Measurements from ENCODE around the gene CHTOP. TPM values are rescaled to one million over a fixed set of nuclear protein-coding genes. Genes with fewer than 3 reads are reported as not detected.
A peak's percentile ranks its signal among the peaks of the same experiment; 100 is the strongest.
"Not testable (repeated sequence)": the region's sequence is repeated elsewhere in the genome, so short reads cannot be mapped to it uniquely, and the experiment has no call there.

Gene CHTOP
- total RNA-seq, 1 donor from 2014 or later: 47.9 TPM

- Mint-ChIP-seq H3K4me3 (ENCODE audit: unreplicated experiment) (peak overlapping the region; percentile 99), H3K27ac (ENCODE audit: unreplicated experiment) (peak overlapping the region; percentile 100), H3K27me3 (ENCODE audit: low read depth) (no peaks in the 10 kb centered on the region), H3K9me3 (ENCODE audit: low read depth) (no peaks in the 10 kb centered on the region), H3K36me3 (ENCODE audit: low read depth) (peaks cover 18% of the 10 kb centered on the region), H3K4me1 (ENCODE audit: low read depth) (peaks cover 64% of the 10 kb centered on the region)
- DNase-seq (ENCODE audit: low spot score): peak; percentile 42
- TF ChIP-seq, protein P1, sequence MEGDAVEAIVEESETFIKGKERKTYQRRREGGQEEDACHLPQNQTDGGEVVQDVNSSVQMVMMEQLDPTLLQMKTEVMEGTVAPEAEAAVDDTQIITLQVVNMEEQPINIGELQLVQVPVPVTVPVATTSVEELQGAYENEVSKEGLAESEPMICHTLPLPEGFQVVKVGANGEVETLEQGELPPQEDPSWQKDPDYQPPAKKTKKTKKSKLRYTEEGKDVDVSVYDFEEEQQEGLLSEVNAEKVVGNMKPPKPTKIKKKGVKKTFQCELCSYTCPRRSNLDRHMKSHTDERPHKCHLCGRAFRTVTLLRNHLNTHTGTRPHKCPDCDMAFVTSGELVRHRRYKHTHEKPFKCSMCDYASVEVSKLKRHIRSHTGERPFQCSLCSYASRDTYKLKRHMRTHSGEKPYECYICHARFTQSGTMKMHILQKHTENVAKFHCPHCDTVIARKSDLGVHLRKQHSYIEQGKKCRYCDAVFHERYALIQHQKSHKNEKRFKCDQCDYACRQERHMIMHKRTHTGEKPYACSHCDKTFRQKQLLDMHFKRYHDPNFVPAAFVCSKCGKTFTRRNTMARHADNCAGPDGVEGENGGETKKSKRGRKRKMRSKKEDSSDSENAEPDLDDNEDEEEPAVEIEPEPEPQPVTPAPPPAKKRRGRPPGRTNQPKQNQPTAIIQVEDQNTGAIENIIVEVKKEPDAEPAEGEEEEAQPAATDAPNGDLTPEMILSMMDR (IDR thresholded peaks at IDR 0.05): no peak
These were observed 609 bp upstream of the CHTOP start for GRCh38 chr1:153633161-153633753.

GRCh38 chr1:153635872-153636271, 2.0 kb downstream of the CHTOP start:
- Mint-ChIP-seq H3K4me1 (ENCODE audit: low read depth) (peaks cover 44% of the 10 kb centered on the region), H3K4me3 (ENCODE audit: unreplicated experiment) (peak overlapping the region; percentile 99), H3K27me3 (ENCODE audit: low read depth) (no peaks in the 10 kb centered on the region), H3K36me3 (ENCODE audit: low read depth) (peaks cover 24% of the 10 kb centered on the region), H3K9me3 (ENCODE audit: low read depth) (no peaks in the 10 kb centered on the region), H3K27ac (ENCODE audit: unreplicated experiment) (no peak overlapping the region)
- TF ChIP-seq, protein P1 (IDR thresholded peaks at IDR 0.05): no peak
- peak; percentile 26 for DNase-seq (ENCODE audit: low spot score)

GRCh38 chr1:153636312-153636711, 2.4 kb downstream of the CHTOP start:
- TF ChIP-seq, protein P1 (IDR thresholded peaks at IDR 0.05): no peak
- peaks cover 41% of the 10 kb centered on the region for H3K4me1 Mint-ChIP-seq (ENCODE audit: low read depth)
- no peak for DNase-seq (ENCODE audit: low spot score)
- H3K36me3 Mint-ChIP-seq (ENCODE audit: low read depth): peaks cover 26% of the 10 kb centered on the region
- H3K27me3 Mint-ChIP-seq (ENCODE audit: low read depth): no peaks in the 10 kb centered on the region
- no peak overlapping the region for H3K27ac Mint-ChIP-seq (ENCODE audit: unreplicated experiment)
- no peak overlapping the region for H3K4me3 Mint-ChIP-seq (ENCODE audit: unreplicated experiment)
- H3K9me3 Mint-ChIP-seq (ENCODE audit: low read depth): no peaks in the 10 kb centered on the region

DNA sequence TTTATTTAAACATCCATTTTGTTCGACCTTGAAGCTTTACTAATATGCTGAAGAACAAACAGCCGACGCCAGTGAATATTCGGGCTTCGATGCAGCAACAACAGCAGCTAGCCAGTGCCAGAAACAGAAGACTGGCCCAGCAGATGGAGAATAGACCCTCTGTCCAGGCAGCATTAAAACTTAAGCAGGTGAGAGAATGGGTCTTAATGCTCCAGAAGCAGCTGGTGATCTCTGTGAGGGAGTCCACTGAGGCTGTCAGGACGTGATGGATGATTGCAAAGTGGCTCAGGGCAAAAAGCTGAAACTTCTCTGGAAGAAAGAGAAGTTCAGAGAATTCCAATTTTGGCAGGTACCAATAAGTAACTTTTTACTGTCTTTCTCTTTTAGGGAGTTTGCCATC, 4.4 kb downstream of the CHTOP start:
- H3K9me3 Mint-ChIP-seq (ENCODE audit: low read depth): no peaks in the 10 kb centered on the region
- H3K4me3 Mint-ChIP-seq (ENCODE audit: unreplicated experiment): no peak overlapping the region
- H3K27ac Mint-ChIP-seq (ENCODE audit: unreplicated experiment): no peak overlapping the region
- H3K4me1 Mint-ChIP-seq (ENCODE audit: low read depth): peaks cover 30% of the 10 kb centered on the region
- TF ChIP-seq, protein P1 (IDR thresholded peaks at IDR 0.05): no peak
- H3K27me3 Mint-ChIP-seq (ENCODE audit: low read depth): no peaks in the 10 kb centered on the region
- H3K36me3 Mint-ChIP-seq (ENCODE audit: low read depth): peaks cover 41% of the 10 kb centered on the region
- DNase-seq (ENCODE audit: low spot score): no peak

DNA sequence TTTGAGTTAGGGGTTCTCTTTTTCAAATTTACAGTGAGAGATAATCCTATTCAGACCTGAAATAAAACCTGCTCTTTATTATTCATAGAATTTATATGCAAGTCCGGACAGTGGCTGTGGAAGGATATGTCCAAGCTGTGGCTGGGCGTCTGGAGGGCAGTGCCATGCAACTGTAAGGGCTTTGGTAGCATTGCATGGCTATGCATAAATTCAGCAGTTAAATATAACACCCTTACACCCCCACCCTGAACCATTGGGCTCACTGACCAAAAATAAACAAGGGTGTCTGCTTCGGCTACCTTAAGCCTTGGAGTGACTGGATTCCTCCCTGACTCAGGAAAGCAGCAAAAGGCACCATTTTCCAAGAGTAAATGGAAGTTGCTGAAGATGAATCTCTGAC, 5.4 kb downstream of the CHTOP start:
- Mint-ChIP-seq H3K9me3 (ENCODE audit: low read depth) (no peaks in the 10 kb centered on the region), H3K4me1 (ENCODE audit: low read depth) (peaks cover 21% of the 10 kb centered on the region), H3K27ac (ENCODE audit: unreplicated experiment) (no peak overlapping the region), H3K27me3 (ENCODE audit: low read depth) (no peaks in the 10 kb centered on the region), H3K4me3 (ENCODE audit: unreplicated experiment) (no peak overlapping the region), H3K36me3 (ENCODE audit: low read depth) (peaks cover 50% of the 10 kb centered on the region)
- TF ChIP-seq, protein P1 (IDR thresholded peaks at IDR 0.05): no peak
- DNase-seq (ENCODE audit: low spot score): peak; percentile 20

DNA sequence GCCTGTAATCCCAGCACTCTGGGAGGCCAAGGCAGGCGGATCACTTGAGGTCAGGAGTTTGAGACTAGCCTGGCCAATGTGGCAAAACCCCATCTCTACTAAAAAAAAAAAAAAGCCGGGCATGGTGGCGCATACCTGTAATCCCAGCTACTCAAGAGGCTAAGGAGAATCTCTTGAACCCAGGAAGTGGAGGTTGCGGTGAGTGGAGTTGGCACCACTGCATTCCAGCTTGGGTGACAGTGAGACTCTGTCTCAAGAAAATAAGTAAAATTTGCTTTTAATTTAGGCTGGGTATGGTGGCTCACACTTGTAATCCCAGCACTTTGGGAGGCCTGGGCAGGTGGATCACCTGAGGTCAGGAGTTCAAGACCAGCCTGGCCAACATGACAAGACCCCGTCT, 6.3 kb downstream of the CHTOP start:
- DNase-seq (ENCODE audit: low spot score); H3K27me3 Mint-ChIP-seq (ENCODE audit: low read depth); H3K9me3 Mint-ChIP-seq (ENCODE audit: low read depth); H3K27ac Mint-ChIP-seq (ENCODE audit: unreplicated experiment); H3K4me3 Mint-ChIP-seq (ENCODE audit: unreplicated experiment): not testable (repeated sequence)
- peaks cover 53% of the 10 kb centered on the region for H3K36me3 Mint-ChIP-seq (ENCODE audit: low read depth)
- peaks cover 16% of the 10 kb centered on the region for H3K4me1 Mint-ChIP-seq (ENCODE audit: low read depth)

Data from chondrocyte (in vitro differentiated cells).